ENCODE measurements around the gene ROBO4.

The ROBO4 gene

GRCh38 chr11:124917115-124917637 lies 19.5 kb upstream of the ROBO4 start:
- DNase-seq = no peak

DNA sequence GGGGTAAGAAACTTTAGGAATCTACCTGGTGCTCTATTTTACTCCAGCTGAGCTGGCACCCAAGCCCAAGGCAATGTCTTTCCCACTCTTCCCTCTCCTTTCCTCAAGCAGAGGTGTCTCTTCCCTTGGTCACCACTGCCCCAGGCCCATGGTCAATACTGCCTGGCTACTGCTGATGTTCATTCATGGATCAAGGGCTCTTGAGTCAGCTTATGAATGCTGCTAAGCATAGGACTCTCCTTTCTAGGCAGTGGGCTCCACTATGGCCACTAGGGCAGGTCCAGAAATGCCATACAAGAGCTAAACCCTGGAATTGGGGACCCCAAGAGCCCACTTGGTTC lies 18.7 kb upstream of the ROBO4 start:
- no peak for DNase-seq

DNA sequence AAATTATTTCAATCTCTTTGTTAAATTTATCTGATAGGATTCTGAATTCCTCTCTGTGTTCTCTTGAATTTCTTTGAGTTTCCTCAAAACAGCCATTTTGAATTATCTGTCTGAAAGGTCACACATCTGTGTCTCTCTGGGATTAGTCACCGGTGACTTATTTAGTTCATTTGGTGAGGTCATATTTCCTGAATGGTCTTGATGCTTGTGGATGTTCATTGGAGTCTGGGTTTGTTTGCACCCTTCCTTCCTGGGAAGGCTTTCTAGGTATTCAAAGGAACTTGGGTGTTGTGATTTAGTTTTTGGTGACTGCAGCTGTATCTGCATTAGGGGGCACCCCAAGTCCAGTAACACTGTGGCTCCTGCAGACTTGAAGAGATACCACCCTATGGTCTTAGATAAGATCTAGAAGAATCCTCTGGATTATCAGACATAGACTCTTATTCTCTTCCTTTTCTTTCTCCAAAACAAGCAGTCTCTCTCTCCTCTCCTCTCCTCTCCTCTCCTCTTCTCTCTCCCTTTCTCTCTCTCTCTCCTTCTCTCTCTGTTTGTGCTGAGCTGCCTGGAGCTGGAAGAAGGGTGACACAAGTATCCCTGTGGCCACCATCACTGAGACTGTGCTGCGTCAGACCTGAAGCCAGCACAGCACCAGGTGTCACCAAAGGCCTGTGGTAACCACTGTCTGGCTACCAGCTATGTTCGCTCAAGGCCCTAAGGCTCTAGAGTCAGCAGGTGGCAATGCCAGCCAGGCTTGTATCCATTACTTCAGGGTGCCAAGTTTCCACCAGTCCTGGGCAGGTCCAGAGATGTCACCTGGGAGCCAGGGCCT lies 18.1 kb upstream of the ROBO4 start:
- no peak for DNase-seq

- no peak for DNase-seq
These were observed 5.0 kb upstream of the ROBO4 start for GRCh38 chr11:124902616-124903015.

DNA sequence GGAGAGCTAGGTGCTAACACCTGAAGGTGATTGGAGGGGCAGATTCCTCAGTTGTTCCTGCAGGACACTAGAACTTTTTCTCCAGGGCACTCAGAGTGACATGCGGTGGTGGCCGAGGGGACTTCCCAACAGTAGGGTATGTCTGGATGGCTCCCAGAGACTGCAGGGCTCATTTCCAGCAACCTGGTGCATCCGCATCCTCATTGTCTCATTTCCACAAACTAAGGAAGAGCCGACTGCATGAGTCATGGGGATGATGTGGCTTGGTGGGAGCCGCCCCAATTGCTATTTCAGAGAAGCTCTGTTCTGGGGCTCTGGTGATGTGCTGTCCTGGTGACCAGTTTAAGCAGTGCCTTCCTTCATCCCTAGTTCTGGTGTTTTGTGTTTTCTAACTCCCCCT lies 2.8 kb upstream of the ROBO4 start:
- DNase-seq = no peak

GRCh38 chr11:124899383-124900145 lies 1.9 kb upstream of the ROBO4 start:
- no peak for DNase-seq

DNA sequence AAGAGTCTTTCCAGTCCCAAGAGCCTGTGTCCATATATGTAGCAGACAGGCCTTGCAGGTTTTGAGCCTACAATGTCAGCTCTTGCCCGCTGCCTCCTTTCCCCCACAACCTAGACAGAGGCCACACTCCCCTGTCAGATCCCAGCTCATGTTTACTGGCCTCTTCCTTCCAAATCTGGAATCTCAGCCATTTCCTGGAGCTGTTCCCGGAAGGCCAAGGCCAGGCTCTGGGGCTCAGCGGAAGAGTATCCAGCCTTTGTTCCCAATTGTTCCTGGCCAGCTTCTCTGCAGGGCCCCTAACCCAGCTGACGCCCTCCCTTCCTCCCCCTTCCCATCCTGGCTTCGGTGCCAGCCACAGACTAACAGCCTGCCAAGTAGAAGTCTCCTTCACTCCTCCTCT lies 1.0 kb upstream of the ROBO4 start:
- no peak for DNase-seq

GRCh38 chr11:124898263-124898680 lies 607 bp upstream of the ROBO4 start:
- DNase-seq = no peak

DNA sequence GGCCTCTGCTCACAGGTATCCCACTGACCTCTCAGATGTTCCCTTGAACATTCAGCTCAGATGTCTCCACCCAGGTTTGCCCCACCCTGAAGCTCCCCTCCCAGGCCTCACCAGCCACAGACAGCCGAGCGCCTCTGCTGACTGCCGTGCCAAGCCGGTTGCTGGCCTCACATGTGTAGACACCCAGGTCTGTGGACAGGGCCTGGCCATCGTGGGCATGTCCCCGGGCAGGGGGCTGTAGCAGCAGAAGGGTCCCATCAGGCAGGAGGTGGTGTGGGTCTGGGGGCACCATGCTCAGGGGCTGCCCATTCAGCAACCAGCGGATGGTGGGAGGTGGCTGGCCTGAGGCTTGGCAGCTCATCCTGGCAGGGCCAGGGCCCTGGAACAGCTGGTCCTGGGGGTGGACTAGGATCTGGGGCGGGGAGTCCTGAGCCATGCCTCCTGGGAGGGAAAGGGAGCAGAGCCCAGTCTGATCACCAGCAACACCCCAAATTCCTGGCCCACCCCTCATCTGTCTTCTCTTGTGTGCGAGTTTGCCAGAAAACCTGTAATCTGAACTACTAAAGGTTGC lies 759 bp downstream of the ROBO4 start:
- DNase-seq = no peak

DNA sequence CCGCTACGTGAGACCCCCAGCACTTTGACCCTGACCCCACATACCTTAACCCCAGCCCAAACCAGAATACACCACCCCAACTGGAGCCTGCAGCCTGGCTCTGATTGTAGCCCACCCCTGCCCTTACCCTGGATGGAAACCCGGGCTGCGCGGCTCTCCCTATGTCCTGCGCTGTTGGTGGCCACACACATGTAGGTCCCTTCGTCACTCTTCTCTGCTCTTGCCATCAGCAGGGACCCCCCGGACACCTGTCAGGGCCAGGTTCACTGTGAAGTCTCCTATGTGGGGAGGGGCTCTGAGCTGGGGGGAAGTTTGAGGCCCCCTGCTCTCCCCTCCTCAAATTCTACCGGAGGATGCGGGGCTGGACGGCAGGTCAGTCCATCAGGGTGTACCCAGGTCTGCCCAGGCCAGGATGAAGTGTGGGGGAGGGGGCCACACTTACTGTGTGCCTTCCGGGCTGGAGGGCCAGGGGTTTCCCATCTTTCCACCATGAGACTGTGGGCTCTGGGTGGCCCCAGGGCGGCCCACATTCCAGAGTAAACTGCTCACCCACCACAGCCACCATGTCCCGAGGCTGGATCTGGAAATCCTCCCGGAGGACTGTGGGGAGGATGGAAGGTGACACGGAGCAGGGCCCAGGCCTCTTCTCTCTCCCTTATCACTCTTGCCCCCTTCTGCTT lies 1.5 kb downstream of the ROBO4 start:
- no peak for DNase-seq

- no peak for DNase-seq
These were observed 2.1 kb downstream of the ROBO4 start for GRCh38 chr11:124895471-124895971.

- no peak for DNase-seq
These were observed 2.8 kb downstream of the ROBO4 start for GRCh38 chr11:124894606-124895430.

GRCh38 chr11:124893781-124894401 lies 3.8 kb downstream of the ROBO4 start:
- DNase-seq = no peak

DNA sequence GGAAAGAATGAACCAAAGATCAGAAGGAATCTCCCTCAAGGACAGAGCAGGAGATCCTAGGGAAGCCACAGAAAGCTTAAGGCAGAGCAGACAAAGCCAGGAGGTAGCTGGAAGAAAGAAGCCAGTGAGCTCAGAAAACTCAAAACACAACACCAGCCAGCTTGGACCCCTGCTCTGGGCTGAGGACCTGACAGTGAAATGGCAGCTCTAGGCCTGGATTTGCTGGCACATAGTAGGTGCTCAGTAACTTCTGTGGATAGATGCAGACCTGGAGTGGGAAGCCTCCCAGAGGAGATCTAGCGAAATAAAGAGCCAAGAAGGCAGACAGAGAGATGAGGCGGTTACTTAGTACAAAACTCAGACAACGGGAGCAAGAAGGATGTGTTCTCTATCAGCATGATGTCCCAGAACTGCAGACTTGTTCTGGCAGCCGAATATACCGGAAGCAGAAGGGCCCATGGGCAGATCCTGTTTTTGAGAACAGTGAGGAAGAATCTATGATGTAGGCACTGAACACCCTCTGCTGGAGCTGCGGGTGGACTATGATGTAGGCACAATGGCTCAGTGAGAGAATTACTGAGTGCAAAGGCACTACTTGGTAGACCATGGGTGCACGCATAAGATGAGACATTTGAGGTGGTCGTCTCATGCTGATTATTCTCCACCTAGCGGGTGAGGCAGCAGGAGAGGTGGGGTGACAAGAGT lies 4.8 kb downstream of the ROBO4 start:
- DNase-seq = no peak

DNA sequence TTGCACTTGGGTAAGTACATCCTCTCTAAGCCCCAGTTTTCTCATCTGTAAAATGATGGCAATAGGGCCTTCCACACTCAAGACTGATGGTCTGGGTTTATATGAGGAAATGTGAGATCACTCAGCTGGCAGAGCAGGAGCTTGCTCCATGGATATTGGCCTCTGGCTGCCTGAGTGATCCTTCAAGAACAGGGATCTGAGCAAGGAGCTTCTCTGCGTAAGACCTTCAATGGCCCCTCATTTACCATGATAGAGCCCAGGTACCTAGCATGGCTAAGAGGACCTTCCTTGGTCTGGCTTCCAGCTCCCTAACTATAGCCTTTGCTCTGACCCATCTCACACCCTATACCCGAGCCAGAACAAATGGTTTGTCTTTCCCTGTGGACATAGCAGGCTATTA lies 5.5 kb downstream of the ROBO4 start:
- no peak for DNase-seq

- DNase-seq = no peak
These were observed 6.2 kb downstream of the ROBO4 start for GRCh38 chr11:124891373-124891861.

- no peak for DNase-seq
These were observed 6.8 kb downstream of the ROBO4 start for GRCh38 chr11:124890683-124891372.

GRCh38 chr11:124890151-124890550 lies 7.5 kb downstream of the ROBO4 start:
- DNase-seq = no peak

GRCh38 chr11:124889191-124890091 lies 8.2 kb downstream of the ROBO4 start:
- no peak for DNase-seq
